HFF-Myc (cell line): ENCODE results near the gene GATA5.

Source experiments
- DNase-seq: peaks from one replicate; pipeline ENCODE4 v3.0.0-alpha.2; 2011; ENCODE audit warnings: low read depth; ENCODE audit errors: extremely low read depth
- H3K4me3 ChIP-seq: replicated peaks from 2 replicates; pipeline ENCODE4 v1.5.1; 2011; ENCODE audit warnings: low read depth, mild to moderate bottlenecking, control low read depth, low read length
- CTCF ChIP-seq: IDR thresholded peaks from 2 replicates; pipeline ENCODE4 v1.5.1; 2012; ENCODE audit warnings: mild to moderate bottlenecking, low read depth, low read length, control low read depth; ENCODE audit errors: missing control alignments

The GATA5 gene

GRCh38 chr20:62511915-62512610 lies 36.3 kb upstream of the GATA5 start:
- no peak overlapping the region for H3K4me3 ChIP-seq
- no peak for DNase-seq
- no peak for TF ChIP-seq CTCF

- no peak for TF ChIP-seq CTCF
- DNase-seq: no peak
- H3K4me3 ChIP-seq: no peak overlapping the region
Observed at GRCh38 chr20:62511300-62511914, 35.6 kb upstream of the GATA5 start.

GRCh38 chr20:62508641-62509051 lies 32.9 kb upstream of the GATA5 start:
- no peak for TF ChIP-seq CTCF
- no peak overlapping the region for H3K4me3 ChIP-seq
- DNase-seq: no peak

- DNase-seq: no peak
- no peak for TF ChIP-seq CTCF
Observed at GRCh38 chr20:62507991-62508640, 32.3 kb upstream of the GATA5 start.

GRCh38 chr20:62507323-62507722 lies 31.5 kb upstream of the GATA5 start:
- no peak for DNase-seq
- TF ChIP-seq CTCF: no peak
- no peak overlapping the region for H3K4me3 ChIP-seq

More at GRCh38 chr20:62507991-62508640, 32.3 kb upstream of the GATA5 start:
- H3K4me3 ChIP-seq: no peak overlapping the region

GRCh38 chr20:62506791-62507190 lies 31.0 kb upstream of the GATA5 start:
- DNase-seq: no peak
- no peak overlapping the region for H3K4me3 ChIP-seq
- no peak for TF ChIP-seq CTCF
